ENCODE data around the gene ANKS6. TPM values are rescaled to one million over a fixed set of nuclear protein-coding genes. Genes with fewer than 3 reads are reported as not detected.

ANKS6 gene
- total RNA-seq (2022; extraction: Qiagen RNA extraction): 11.3 to 22.3 TPM (median 20.2 TPM) in 5 replicates

GRCh38 chr9:98796364-98797101 is at the start of gene ANKS6:
ANKS6 (minus strand) TSS chr9:98796555; CDS start chr9:98796491, 64 bp downstream.

GRCh38 chr9:98807070-98807813 is 10.9 kb upstream of the ANKS6 start, which contains the start of gene GALNT12:
GALNT12 (plus strand) TSS chr9:98807670; CDS start chr9:98807699, 29 bp downstream.

GRCh38 chr9:98708933-98709911 is 87.1 kb downstream of the ANKS6 start, which contains the start of gene GABBR2:
GABBR2 (minus strand) TSS chr9:98708935; CDS start chr9:98708737, 198 bp downstream.

Other genes starting within 250 kb of the ANKS6 start
- 0.19 to 0.28 TPM (median 0.27 TPM) in 5 replicates for gene GABBR2, start 87.6 kb downstream of the ANKS6 start, total RNA-seq (2022; extraction: Qiagen RNA extraction)
- 2.8 to 4.0 TPM (median 3.7 TPM) in 5 replicates for gene GALNT12, start 11.1 kb upstream of the ANKS6 start, total RNA-seq (2022; extraction: Qiagen RNA extraction)
- gene COL15A1, start 147.4 kb upstream of the ANKS6 start, total RNA-seq (2022; extraction: Qiagen RNA extraction): 0.49 to 0.88 TPM (median 0.59 TPM) in 5 replicates

All from A549 treated with dexamethasone at 1 μM for 4 hours (cell line).